H9 (cell line): ENCODE results near the gene PPARA. TPM values are rescaled to one million over a fixed set of nuclear protein-coding genes. Genes with fewer than 3 reads are reported as not detected.

ENCODE experiments used
- DNase-seq: peaks from one replicate; pipeline ENCODE4 v3.0.0-alpha.2; 2017
- H2AFZ ChIP-seq: one replicate; pipeline ENCODE4 v1.6.1; 2013; ENCODE audit warnings: mild to moderate bottlenecking, low read length, control low read depth, moderate library complexity
- H2AK5ac ChIP-seq: 2 replicates; pipeline ENCODE4 v1.6.1; 2013; ENCODE audit warnings: low read length, control low read depth, mixed read lengths; ENCODE audit not compliant: insufficient read length
- H2BK120ac ChIP-seq: one replicate; pipeline ENCODE4 v1.6.1; 2013; ENCODE audit warnings: low read depth, mild to moderate bottlenecking, low read length, control low read depth, inconsistent platforms; ENCODE audit not compliant: poor library complexity, severe bottlenecking
- H2BK12ac ChIP-seq: 2 replicates; pipeline ENCODE4 v1.6.1; 2013; ENCODE audit warnings: low read length, control low read depth, mixed read lengths, low read depth; ENCODE audit not compliant: insufficient read length
- H2BK15ac ChIP-seq: 2 replicates; pipeline ENCODE4 v1.6.1; 2013; ENCODE audit warnings: low read depth, low read length, control low read depth
- H2BK20ac ChIP-seq: one replicate; pipeline ENCODE4 v1.6.1; 2013; ENCODE audit warnings: low read depth, mild to moderate bottlenecking, low read length, control low read depth, inconsistent platforms; ENCODE audit not compliant: poor library complexity, severe bottlenecking
- H2BK5ac ChIP-seq: 2 replicates; pipeline ENCODE4 v1.6.1; 2013; ENCODE audit warnings: low read length, control low read depth, mixed read lengths; ENCODE audit not compliant: insufficient read length
- H3K14ac ChIP-seq: 2 replicates; pipeline ENCODE4 v1.6.1; 2013; ENCODE audit warnings: low read length, control low read depth; ENCODE audit not compliant: insufficient read depth
- H3K18ac ChIP-seq: 2 replicates; pipeline ENCODE4 v1.6.1; 2013; ENCODE audit warnings: low read depth, mild to moderate bottlenecking, mixed read lengths, low read length, control low read depth; ENCODE audit not compliant: insufficient read length
- H3K23ac ChIP-seq: 2 replicates; pipeline ENCODE4 v1.6.1; 2013; ENCODE audit warnings: low read length, control low read depth, mixed read lengths, low read depth; ENCODE audit not compliant: insufficient read length
- H3K23me2 ChIP-seq: 2 replicates; pipeline ENCODE4 v1.6.1; 2013; ENCODE audit warnings: low read depth, mild to moderate bottlenecking, mixed read lengths, low read length, control low read depth; ENCODE audit not compliant: insufficient read length, poor library complexity, severe bottlenecking
- H3K27ac ChIP-seq: 2 replicates; pipeline ENCODE4 v1.5.1; 2013; ENCODE audit warnings: low read length, control low read depth, mixed read lengths, low read depth; ENCODE audit not compliant: insufficient read length
- H3K27me3 ChIP-seq: 2 replicates; pipeline ENCODE4 v1.6.1; 2013; ENCODE audit warnings: low read length, control low read depth, inconsistent platforms; ENCODE audit not compliant: insufficient read depth
- H3K4ac ChIP-seq: 2 replicates; pipeline ENCODE4 v1.6.1; 2013; ENCODE audit warnings: low read depth, mild to moderate bottlenecking, control low read depth, inconsistent platforms, low read length, moderate library complexity
- H3K4me1 ChIP-seq: 2 replicates; pipeline ENCODE4 v1.6.1; 2013; ENCODE audit warnings: low read length, control low read depth, inconsistent platforms; ENCODE audit not compliant: insufficient read depth
- H3K4me2 ChIP-seq: 2 replicates; pipeline ENCODE4 v1.6.1; 2013; ENCODE audit warnings: low read length, control low read depth, mixed read lengths; ENCODE audit not compliant: insufficient read length, insufficient read depth
- H3K56ac ChIP-seq: 2 replicates; pipeline ENCODE4 v1.6.1; 2013; ENCODE audit warnings: low read depth, mild to moderate bottlenecking, mixed read lengths, low read length, control low read depth; ENCODE audit not compliant: insufficient read length
- H3K79me1 ChIP-seq: 2 replicates; pipeline ENCODE4 v1.6.1; 2013; ENCODE audit warnings: low read depth, mild to moderate bottlenecking, moderate library complexity, low read length, control low read depth, inconsistent platforms; ENCODE audit not compliant: insufficient read depth, poor library complexity, severe bottlenecking
- H3K79me2 ChIP-seq: 2 replicates; pipeline ENCODE4 v1.6.1; 2013; ENCODE audit warnings: low read length, control low read depth, inconsistent platforms; ENCODE audit not compliant: insufficient read depth
- H3K9ac ChIP-seq: 2 replicates; pipeline ENCODE4 v1.6.1; 2013; ENCODE audit warnings: low read length, control low read depth, mixed read lengths; ENCODE audit not compliant: insufficient read length; ENCODE audit errors: extremely low read depth
- H3K9me3 ChIP-seq: one replicate; pipeline ENCODE4 v1.6.1; 2013; ENCODE audit warnings: low read depth, low read length, inconsistent platforms; ENCODE audit not compliant: control insufficient read depth
- H3T11ph ChIP-seq: one replicate; pipeline ENCODE4 v1.6.1; 2013; ENCODE audit warnings: mild to moderate bottlenecking, low read length, control low read depth, inconsistent platforms
- H4K20me1 ChIP-seq: one replicate; pipeline ENCODE4 v1.6.1; 2013; ENCODE audit not compliant: control insufficient read depth, insufficient read length, insufficient read depth
- H4K5ac ChIP-seq: 2 replicates; pipeline ENCODE4 v1.6.1; 2013; ENCODE audit warnings: low read depth, mild to moderate bottlenecking, mixed read lengths, low read length, control low read depth; ENCODE audit not compliant: insufficient read length
- H4K8ac ChIP-seq: replicated peaks from 2 replicates; pipeline ENCODE4 v1.6.1; 2013; ENCODE audit warnings: low read length, control low read depth, mixed read lengths, low read depth; ENCODE audit not compliant: insufficient read length
- H4K91ac ChIP-seq: 2 replicates; pipeline ENCODE4 v1.6.1; 2013; ENCODE audit warnings: low read depth, mild to moderate bottlenecking, moderate library complexity, mixed read lengths, low read length, control low read depth; ENCODE audit not compliant: insufficient read length
- H3K27ac Mint-ChIP-seq, 3 experiments: 2 replicates in 2 of 3; 3 replicates in 1 of 3; pipeline ENCODE4 v1.8.0; 2020 to 2021; ENCODE audit warnings: mixed read lengths in 3 of 3, mild to moderate bottlenecking in 1 of 3, moderate library complexity in 1 of 3
- H3K27me3 Mint-ChIP-seq: 2 replicates; pipeline ENCODE4 v1.8.0; 2021; ENCODE audit warnings: low read depth, mild to moderate bottlenecking, moderate library complexity, mixed read lengths
- H3K36me3 Mint-ChIP-seq, 3 experiments: 2 replicates in 2 of 3; 3 replicates in 1 of 3; pipeline ENCODE4 v1.8.0; 2020 to 2021; ENCODE audit warnings: low read depth in 3 of 3, mixed read lengths in 3 of 3; ENCODE audit not compliant: insufficient read depth in 1 of 3
- H3K4me1 Mint-ChIP-seq, 2 experiments: 2 replicates each; pipeline ENCODE4 v1.8.0; 2020; ENCODE audit warnings: mixed read lengths in 2 of 2
- H3K4me3 Mint-ChIP-seq, 2 experiments: 2 replicates in 1 of 2; 3 replicates in 1 of 2; pipeline ENCODE4 v1.8.0; 2020 to 2021; ENCODE audit warnings: mild to moderate bottlenecking in 2 of 2, mixed read lengths in 2 of 2, moderate library complexity in 1 of 2
- H3K9me3 Mint-ChIP-seq, 2 experiments: 2 replicates in 1 of 2; 3 replicates in 1 of 2; pipeline ENCODE4 v1.8.0; 2020; ENCODE audit warnings: mild to moderate bottlenecking in 2 of 2, mixed read lengths in 2 of 2, moderate library complexity in 1 of 2
- WGBS: extraction: QIAGEN DNeasy Blood & Tissue Kit; methylation state at CpG from one replicate; pipeline ENCODE4 v1.1.7; 2013; ENCODE audit warnings: missing lambda C conversion rate, low lambda C conversion rate, mixed read lengths; ENCODE audit not compliant: insufficient read length; ENCODE audit errors: extremely low coverage; 5-methylcytosine and 5-hydroxymethylcytosine counted together
- total RNA-seq: library from RNA; stranded (reverse); gene quantifications from 2 replicates; pipeline ENCODE4 v1.2.1, GENCODE V29; 2021
- TF ChIP-seq, protein P1 (sequence below): fragments of 200-600 bp; sonication (generic); conservative IDR thresholded peaks from 3 replicates; pipeline ENCODE4 v1.8.0; 2021; ENCODE audit warnings: antibody characterized with exemption, mild to moderate bottlenecking

The PPARA gene
- total RNA-seq, 1 experiment from 2014 or later, result 7.3 TPM

DNA sequence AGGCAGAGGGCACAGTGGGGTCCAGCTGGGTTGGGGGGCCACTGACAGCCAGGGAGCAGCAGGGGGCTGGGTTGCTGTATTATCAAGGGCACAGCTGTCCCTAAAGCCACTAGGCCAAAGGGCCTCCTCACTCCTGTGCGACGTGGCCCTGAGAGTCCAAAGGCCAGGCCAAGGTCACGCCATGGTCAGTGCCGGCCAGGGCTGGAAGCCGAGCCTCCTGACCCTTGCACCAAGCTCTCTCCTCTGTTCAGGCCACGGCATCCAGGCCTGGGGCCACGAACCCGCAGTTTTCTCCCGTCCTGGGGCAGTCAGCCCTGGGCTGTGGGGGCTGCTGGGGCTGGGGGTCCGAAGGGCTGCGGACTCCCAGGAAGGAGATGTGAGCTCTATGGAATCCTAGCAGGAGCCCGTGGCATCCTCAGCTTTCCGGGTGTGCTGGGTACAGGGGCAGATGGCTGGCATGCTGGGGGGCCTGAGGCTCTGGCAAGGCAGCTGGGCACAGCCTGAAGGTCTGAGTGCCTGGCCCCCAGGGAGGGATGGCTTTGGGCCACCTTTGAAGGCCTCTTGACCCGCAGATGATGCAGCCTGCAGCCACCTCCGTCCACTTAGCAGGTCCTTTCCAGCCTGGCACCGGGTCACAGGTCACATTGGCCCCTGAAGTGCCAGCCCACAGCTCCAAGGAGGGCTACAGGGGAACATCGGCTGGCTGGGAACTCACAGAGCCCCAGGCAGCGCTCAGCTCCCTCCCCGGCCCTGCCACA is 17.3 kb upstream of the PPARA start:
- Histone ChIP-seq H3K4me2 (no peak overlapping the region), H3K56ac (no peak overlapping the region), H3K23me2 (no peaks in the 10 kb centered on the region), H3K79me1 (no peaks in the 10 kb centered on the region), H2AFZ (no peak overlapping the region), H3K9me3 (no peaks in the 10 kb centered on the region), H3K14ac (no peak overlapping the region; the same call in 1 of the 2 replicates), H2BK15ac (no peak overlapping the region), H2BK12ac (no peak overlapping the region), H2BK20ac (no peak overlapping the region), H2AK5ac (no peak overlapping the region), H3T11ph (no peak overlapping the region), H3K27me3 (no peaks in the 10 kb centered on the region), H4K20me1 (no peaks in the 10 kb centered on the region), H3K4ac (no peak overlapping the region), H2BK120ac (no peak overlapping the region), H3K23ac (no peak overlapping the region), H3K27ac (no peak overlapping the region), H3K79me2 (no peaks in the 10 kb centered on the region), H4K91ac (no peak overlapping the region), H3K4me1 (no peaks in the 10 kb centered on the region), H3K18ac (no peak overlapping the region), H2BK5ac (no peak overlapping the region), H3K9ac (no peak overlapping the region), H4K5ac (no peak overlapping the region), H4K8ac (no peak overlapping the region)
- H3K36me3 Mint-ChIP-seq, result no peaks in the 10 kb centered on the region
- TF ChIP-seq, protein P1, sequence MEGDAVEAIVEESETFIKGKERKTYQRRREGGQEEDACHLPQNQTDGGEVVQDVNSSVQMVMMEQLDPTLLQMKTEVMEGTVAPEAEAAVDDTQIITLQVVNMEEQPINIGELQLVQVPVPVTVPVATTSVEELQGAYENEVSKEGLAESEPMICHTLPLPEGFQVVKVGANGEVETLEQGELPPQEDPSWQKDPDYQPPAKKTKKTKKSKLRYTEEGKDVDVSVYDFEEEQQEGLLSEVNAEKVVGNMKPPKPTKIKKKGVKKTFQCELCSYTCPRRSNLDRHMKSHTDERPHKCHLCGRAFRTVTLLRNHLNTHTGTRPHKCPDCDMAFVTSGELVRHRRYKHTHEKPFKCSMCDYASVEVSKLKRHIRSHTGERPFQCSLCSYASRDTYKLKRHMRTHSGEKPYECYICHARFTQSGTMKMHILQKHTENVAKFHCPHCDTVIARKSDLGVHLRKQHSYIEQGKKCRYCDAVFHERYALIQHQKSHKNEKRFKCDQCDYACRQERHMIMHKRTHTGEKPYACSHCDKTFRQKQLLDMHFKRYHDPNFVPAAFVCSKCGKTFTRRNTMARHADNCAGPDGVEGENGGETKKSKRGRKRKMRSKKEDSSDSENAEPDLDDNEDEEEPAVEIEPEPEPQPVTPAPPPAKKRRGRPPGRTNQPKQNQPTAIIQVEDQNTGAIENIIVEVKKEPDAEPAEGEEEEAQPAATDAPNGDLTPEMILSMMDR, result no peak
- H3K4me3 Mint-ChIP-seq, result no peak overlapping the region
- H3K9me3 Mint-ChIP-seq, result no peaks in the 10 kb centered on the region
- no peak overlapping the region for H3K27ac Mint-ChIP-seq
- WGBS, result no CpG with 5 or more reads among the region's 19 CpGs
- H3K27me3 Mint-ChIP-seq, result no peaks in the 10 kb centered on the region
- DNase-seq, result no peak
- H3K4me1 Mint-ChIP-seq, result no peaks in the 10 kb centered on the region
